HEK293 (cell line): Measurements from ENCODE around the gene NR1H3.

Experiments used
- CTCF ChIP-seq: fragments of 450-650 bp; formaldehyde crosslinking; IDR thresholded peaks from 2 replicates; pipeline ENCODE4 v1.5.1; 2016; ENCODE audit warnings: missing biosample characterization, missing genetic modification characterization
- YY1 ChIP-seq: fragments of 450-650 bp; formaldehyde crosslinking; IDR thresholded peaks from 2 replicates; pipeline ENCODE4 v1.5.1; 2018; ENCODE audit warnings: missing biosample characterization, missing genetic modification characterization
- ZFP37 ChIP-seq: fragments of 450-650 bp; formaldehyde crosslinking; IDR thresholded peaks from 2 replicates; pipeline ENCODE4 v1.5.1; 2016; ENCODE audit warnings: missing biosample characterization, missing genetic modification characterization
- ZNF621 ChIP-seq: fragments of 450-650 bp; formaldehyde crosslinking; IDR thresholded peaks from 2 replicates; pipeline ENCODE4 v1.5.1; 2017; ENCODE audit warnings: missing biosample characterization, missing genetic modification characterization

- TF ChIP-seq CTCF (no peak), ZNF621 (tag by site-specific recombination) (no peak), ZFP37 (tag by site-specific recombination) (no peak), YY1 (tag by site-specific recombination) (no peak)
Observed at GRCh38 chr11:47268448-47269001, 10.7 kb downstream of the NR1H3 start.
